Tibial nerve (tissue), 3 donors: ENCODE data around the gene BBS1.

ENCODE experiments used
- POLR2A ChIP-seq, 2 donors: fragments of 450-650 bp; IDR thresholded peaks; one replicate each; pipeline ENCODE4 v1.6.1; 2017; ENCODE audit warnings: antibody characterized with exemption in 2 of 2, mild to moderate bottlenecking in 2 of 2, moderate library complexity in 2 of 2
- TF ChIP-seq, protein P1 (sequence below), 5 experiments: fragments of 200-600 bp in 3 of 5; fragments of 450-650 bp in 2 of 5; sonication (generic) in 3 of 5; IDR thresholded peaks; one replicate each; pipeline ENCODE4 v1.5.1; 2016 to 2019; ENCODE audit warnings: antibody characterized with exemption in 5 of 5, mild to moderate bottlenecking in 3 of 5, moderate library complexity in 2 of 5

DNA sequence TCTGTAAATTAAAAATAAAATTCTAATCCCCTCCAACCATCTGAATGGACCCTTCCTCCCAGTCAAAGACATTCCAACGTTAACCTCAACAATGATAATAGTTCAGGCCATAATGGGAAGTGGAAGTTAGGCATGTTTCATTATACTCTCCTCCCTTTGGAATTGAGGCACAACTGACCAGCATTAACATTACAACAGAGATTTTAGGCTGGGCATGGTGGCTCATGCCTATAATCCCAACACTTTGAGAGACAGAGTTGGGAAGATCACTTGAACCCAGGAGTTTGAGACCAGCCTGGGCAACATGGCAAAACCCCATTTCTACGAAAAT, 60.4 kb downstream of the BBS1 start:
- TF ChIP-seq, protein P1, sequence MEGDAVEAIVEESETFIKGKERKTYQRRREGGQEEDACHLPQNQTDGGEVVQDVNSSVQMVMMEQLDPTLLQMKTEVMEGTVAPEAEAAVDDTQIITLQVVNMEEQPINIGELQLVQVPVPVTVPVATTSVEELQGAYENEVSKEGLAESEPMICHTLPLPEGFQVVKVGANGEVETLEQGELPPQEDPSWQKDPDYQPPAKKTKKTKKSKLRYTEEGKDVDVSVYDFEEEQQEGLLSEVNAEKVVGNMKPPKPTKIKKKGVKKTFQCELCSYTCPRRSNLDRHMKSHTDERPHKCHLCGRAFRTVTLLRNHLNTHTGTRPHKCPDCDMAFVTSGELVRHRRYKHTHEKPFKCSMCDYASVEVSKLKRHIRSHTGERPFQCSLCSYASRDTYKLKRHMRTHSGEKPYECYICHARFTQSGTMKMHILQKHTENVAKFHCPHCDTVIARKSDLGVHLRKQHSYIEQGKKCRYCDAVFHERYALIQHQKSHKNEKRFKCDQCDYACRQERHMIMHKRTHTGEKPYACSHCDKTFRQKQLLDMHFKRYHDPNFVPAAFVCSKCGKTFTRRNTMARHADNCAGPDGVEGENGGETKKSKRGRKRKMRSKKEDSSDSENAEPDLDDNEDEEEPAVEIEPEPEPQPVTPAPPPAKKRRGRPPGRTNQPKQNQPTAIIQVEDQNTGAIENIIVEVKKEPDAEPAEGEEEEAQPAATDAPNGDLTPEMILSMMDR (IDR thresholded peaks at IDR 0.05): no peak
- TF ChIP-seq POLR2A (IDR thresholded peaks at IDR 0.05): no peak
